Endothelial cell (in vitro differentiated cells): ENCODE measurements around the gene PFAS. TPM values are rescaled to one million over a fixed set of nuclear protein-coding genes. Genes with fewer than 3 reads are reported as not detected.
"Not testable (repeated sequence)": the region's sequence is repeated elsewhere in the genome, so short reads cannot be mapped to it uniquely, and the experiment has no call there.

Source experiments
- DNase-seq: peaks from one replicate; pipeline ENCODE4 v3.0.0; 2021; ENCODE audit warnings: low spot score
- H3K27ac Mint-ChIP-seq: one replicate; pipeline ENCODE4 v1.8.0; 2021; ENCODE audit warnings: mixed read lengths, inconsistent platforms; ENCODE audit not compliant: unreplicated experiment
- H3K27me3 Mint-ChIP-seq: one replicate; pipeline ENCODE4 v1.8.0; 2021; ENCODE audit warnings: mild to moderate bottlenecking, moderate library complexity, mixed read lengths, inconsistent platforms; ENCODE audit not compliant: unreplicated experiment
- H3K36me3 Mint-ChIP-seq: one replicate; pipeline ENCODE4 v1.8.0; 2021; ENCODE audit warnings: mild to moderate bottlenecking, low read depth, mixed read lengths, inconsistent platforms; ENCODE audit not compliant: unreplicated experiment
- H3K4me1 Mint-ChIP-seq: one replicate; pipeline ENCODE4 v1.8.0; 2021; ENCODE audit warnings: mild to moderate bottlenecking, mixed read lengths, inconsistent platforms; ENCODE audit not compliant: unreplicated experiment
- H3K4me3 Mint-ChIP-seq: one replicate; pipeline ENCODE4 v1.8.0; 2021; ENCODE audit warnings: mild to moderate bottlenecking, mixed read lengths, inconsistent platforms; ENCODE audit not compliant: unreplicated experiment
- H3K9me3 Mint-ChIP-seq: one replicate; pipeline ENCODE4 v1.8.0; 2021; ENCODE audit warnings: mixed read lengths, inconsistent platforms; ENCODE audit not compliant: unreplicated experiment
- total RNA-seq: library from RNA; stranded (reverse); fragmentation: NEBNext Ultra II Directional; extraction: Animal tissue kit (Norgen Biotek cat#: 25700); gene quantifications from one replicate; pipeline ENCODE4 v1.2.1, GENCODE V29; 2021; ENCODE audit not compliant: unreplicated experiment
- TF ChIP-seq, protein P1 (sequence below): fragments of 200-600 bp; sonication (generic); IDR thresholded peaks from one replicate; pipeline ENCODE4 v1.5.0; 2021; ENCODE audit warnings: antibody characterized with exemption; ENCODE audit not compliant: unreplicated experiment

Gene PFAS
- total RNA-seq, 1 donor from 2014 or later: 67.0 TPM

DNA sequence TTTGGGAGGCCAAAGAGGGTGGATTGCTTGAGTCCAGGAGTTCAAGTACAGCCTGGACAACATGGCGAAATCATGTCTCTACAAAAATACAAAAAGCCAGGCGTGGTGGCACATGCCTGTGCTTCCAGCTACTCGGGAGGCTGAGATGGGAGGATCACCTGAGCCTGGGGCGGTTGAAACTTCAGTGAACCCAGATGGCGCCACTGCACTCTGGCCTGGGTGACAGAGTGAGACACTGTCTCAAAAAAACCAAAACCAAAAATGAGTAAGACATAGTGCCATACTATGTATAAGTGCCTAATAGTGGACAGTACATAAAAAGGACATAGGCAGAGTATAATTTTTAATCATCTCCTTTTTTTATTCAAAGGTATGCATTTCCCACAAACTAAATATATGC lies 5.3 kb upstream of the PFAS start:
- no peak overlapping the region for H3K27ac Mint-ChIP-seq
- TF ChIP-seq, protein P1, sequence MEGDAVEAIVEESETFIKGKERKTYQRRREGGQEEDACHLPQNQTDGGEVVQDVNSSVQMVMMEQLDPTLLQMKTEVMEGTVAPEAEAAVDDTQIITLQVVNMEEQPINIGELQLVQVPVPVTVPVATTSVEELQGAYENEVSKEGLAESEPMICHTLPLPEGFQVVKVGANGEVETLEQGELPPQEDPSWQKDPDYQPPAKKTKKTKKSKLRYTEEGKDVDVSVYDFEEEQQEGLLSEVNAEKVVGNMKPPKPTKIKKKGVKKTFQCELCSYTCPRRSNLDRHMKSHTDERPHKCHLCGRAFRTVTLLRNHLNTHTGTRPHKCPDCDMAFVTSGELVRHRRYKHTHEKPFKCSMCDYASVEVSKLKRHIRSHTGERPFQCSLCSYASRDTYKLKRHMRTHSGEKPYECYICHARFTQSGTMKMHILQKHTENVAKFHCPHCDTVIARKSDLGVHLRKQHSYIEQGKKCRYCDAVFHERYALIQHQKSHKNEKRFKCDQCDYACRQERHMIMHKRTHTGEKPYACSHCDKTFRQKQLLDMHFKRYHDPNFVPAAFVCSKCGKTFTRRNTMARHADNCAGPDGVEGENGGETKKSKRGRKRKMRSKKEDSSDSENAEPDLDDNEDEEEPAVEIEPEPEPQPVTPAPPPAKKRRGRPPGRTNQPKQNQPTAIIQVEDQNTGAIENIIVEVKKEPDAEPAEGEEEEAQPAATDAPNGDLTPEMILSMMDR: no peak

DNA sequence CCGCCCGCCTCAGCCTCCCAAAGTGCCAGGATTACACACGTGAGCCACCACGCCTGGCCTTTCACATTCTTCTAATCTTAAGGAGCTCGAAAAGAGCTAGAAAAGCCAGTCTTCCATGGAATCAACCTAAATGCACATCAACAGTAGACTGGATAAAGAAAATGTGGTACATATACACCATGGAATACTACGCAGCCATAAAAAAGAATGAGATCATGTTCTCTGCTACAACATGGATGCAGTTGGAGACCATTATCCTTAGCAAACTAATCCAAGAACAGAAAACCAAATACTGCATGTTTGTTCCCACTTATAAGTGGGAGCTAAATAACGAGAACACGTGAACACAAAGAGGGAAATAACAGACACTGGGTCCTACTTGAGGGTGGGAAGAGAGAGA lies 4.3 kb upstream of the PFAS start:
- Mint-ChIP-seq H3K4me1 (peaks cover 21% of the 10 kb centered on the region), H3K27ac (no peak overlapping the region), H3K36me3 (peaks cover 5% of the 10 kb centered on the region), H3K4me3 (no peak overlapping the region), H3K27me3 (peaks cover 12% of the 10 kb centered on the region), H3K9me3 (no peaks in the 10 kb centered on the region)
- TF ChIP-seq, protein P1: no peak
- DNase-seq: no peak

More for the DNA sequence above, 5.3 kb upstream of the PFAS start:
- no peaks in the 10 kb centered on the region for H3K9me3 Mint-ChIP-seq
- DNase-seq: no peak
- H3K27me3 Mint-ChIP-seq: peaks cover 9% of the 10 kb centered on the region
- H3K4me1 Mint-ChIP-seq: peaks cover 16% of the 10 kb centered on the region
- H3K36me3 Mint-ChIP-seq: peaks cover 7% of the 10 kb centered on the region
- no peak overlapping the region for H3K4me3 Mint-ChIP-seq

DNA sequence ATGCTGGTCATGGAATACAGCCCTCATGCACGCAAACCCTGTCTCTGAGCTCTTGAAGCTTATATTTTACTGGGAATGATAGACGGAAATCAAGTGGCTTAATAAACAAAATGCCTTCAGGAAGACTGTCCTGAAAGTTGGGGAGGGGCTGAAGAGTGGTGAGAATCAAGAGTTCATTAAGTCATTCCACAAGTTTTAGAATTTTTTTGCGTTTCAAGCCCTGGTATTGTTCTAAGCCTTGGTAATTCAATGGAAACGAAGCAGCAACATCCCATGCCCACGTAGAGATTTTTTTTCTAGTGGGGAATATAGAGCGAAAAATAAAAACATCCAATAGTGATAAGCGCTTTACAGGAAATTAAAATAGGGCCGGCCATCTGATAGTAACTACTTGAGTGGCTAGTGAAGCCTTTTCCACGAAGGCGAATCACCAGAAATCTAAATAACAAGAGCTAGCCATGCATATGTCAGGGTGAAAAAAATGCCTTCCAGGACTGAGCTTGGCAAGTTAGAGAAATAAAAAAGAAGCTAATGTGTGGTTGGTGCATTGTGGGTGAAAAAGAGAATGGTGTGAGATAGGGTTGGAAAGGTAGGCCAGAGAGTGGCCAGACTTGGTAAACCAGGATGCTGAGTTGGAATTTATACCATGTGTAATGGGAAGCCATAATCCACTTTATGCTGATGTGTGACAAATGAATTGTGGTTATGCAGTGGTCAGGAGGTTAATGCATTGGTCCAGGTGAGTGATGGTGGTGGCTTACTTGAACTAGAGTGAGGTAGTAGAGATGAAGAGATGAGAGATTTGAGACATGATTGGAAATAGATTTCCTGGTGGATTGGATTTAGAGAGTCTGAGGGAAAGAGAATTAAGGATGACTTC lies 772 bp downstream of the PFAS start:
- DNase-seq: no peak
- Mint-ChIP-seq H3K27ac (peak overlapping the region; percentile 86), H3K36me3 (peaks cover 3% of the 10 kb centered on the region), H3K4me3 (peak overlapping the region; percentile 98), H3K4me1 (peaks cover 35% of the 10 kb centered on the region), H3K27me3 (peaks cover 20% of the 10 kb centered on the region), H3K9me3 (no peaks in the 10 kb centered on the region)
- TF ChIP-seq, protein P1: no peak

DNA sequence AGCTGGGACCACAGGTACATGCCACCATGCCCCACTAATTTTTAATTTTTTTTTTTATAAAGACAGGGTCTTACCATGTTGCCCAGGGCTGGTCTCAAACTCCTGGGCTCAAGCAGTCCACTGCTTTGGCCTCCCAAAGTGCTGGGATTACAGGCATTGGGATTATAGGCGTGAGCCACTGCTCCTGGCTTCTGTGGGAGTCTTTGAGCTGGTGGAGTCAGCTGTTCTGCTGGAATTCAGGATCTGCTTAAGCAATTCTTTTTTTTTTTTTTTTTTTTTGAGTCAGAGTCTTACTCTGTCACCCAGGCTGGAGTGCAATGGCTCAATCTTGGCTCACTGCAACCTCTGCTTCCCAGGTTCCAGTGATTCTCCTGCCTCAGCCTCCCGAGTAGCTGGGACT lies 2.3 kb downstream of the PFAS start:
- not testable (repeated sequence) for H3K9me3 Mint-ChIP-seq

DNA sequence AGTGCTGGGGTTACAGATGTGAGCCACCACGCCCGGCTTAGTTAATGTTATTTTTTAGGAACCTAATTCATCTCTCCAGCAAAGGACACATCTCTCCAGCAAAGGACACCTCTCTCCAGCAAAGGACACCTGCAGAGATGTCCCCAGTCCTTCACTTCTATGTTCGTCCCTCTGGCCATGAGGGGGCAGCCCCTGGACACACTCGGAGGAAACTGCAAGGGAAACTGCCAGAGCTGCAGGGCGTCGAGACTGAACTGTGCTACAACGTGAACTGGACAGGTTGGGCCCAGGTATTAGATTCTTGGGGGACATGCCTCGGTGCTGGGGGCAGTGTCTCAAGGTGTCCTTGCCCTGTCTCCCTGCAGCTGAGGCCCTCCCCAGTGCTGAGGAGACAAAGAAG lies 4.7 kb downstream of the PFAS start:
- peaks cover 4% of the 10 kb centered on the region for H3K36me3 Mint-ChIP-seq
- H3K27ac Mint-ChIP-seq: peak overlapping the region; percentile 13
- TF ChIP-seq, protein P1: no peak
- peaks cover 20% of the 10 kb centered on the region for H3K4me1 Mint-ChIP-seq
- H3K9me3 Mint-ChIP-seq: no peaks in the 10 kb centered on the region
- no peak overlapping the region for H3K4me3 Mint-ChIP-seq
- peak; percentile 29 for DNase-seq
- H3K27me3 Mint-ChIP-seq: peaks cover 11% of the 10 kb centered on the region

More for the DNA sequence above, 2.3 kb downstream of the PFAS start:
- H3K4me1 Mint-ChIP-seq: peaks cover 28% of the 10 kb centered on the region
- not testable (repeated sequence) for DNase-seq, H3K36me3 Mint-ChIP-seq, H3K27ac Mint-ChIP-seq, H3K4me3 Mint-ChIP-seq
- H3K27me3 Mint-ChIP-seq: peaks cover 20% of the 10 kb centered on the region
